HepG2 (cell line): ENCODE results near the gene TMEM229A.

Experiments used
- CTCF ChIP-seq: sonication (generic); formaldehyde crosslinking; IDR thresholded peaks from 2 replicates; pipeline ENCODE4 v1.5.0; 2020; ENCODE audit warnings: mild to moderate bottlenecking, missing genetic modification reagents, moderate library complexity
- DR1 ChIP-seq: sonication (generic); formaldehyde crosslinking; IDR thresholded peaks from 2 replicates; pipeline ENCODE4 v1.8.0; 2021; ENCODE audit warnings: mild to moderate bottlenecking, missing genetic modification reagents, inconsistent platforms
- ZNF816 ChIP-seq: sonication (generic); formaldehyde crosslinking; IDR thresholded peaks from 2 replicates; pipeline ENCODE4 v1.8.0; 2022; ENCODE audit warnings: missing genetic modification reagents, mild to moderate bottlenecking, borderline replicate concordance
- ZNF83 ChIP-seq: sonication (generic); formaldehyde crosslinking; IDR thresholded peaks from 2 replicates; pipeline ENCODE4 v1.4.0; 2020; ENCODE audit warnings: missing genetic modification reagents, mild to moderate bottlenecking, borderline replicate concordance
- TF ChIP-seq, protein P1 (sequence below): fragments of 450-650 bp; IDR thresholded peaks from 2 replicates; pipeline ENCODE4 v1.6.1; 2016

DNA sequence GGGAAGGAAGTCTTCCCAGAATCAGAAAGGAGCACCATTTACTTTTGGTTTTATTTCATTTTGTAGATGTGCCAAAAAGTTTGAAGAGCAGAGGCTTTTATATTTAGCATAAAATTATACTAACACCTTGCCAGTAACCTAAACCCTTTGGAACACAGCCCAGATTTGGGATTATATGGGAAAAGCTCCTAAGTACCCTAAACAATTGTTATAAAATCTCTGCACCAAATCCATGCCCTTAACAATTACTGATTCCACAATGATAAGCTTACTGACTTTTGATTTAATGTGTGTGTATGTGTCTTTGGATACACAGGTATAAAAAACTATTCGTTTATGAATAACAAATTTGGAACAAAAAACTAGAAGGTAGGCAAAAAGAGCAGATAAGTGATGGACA, 39.0 kb upstream of the TMEM229A start:
- TF ChIP-seq ZNF83 (no peak), DR1 (CRISPR knock-in tag) (no peak), ZNF816 (no peak), CTCF (no peak)
- TF ChIP-seq, protein P1, sequence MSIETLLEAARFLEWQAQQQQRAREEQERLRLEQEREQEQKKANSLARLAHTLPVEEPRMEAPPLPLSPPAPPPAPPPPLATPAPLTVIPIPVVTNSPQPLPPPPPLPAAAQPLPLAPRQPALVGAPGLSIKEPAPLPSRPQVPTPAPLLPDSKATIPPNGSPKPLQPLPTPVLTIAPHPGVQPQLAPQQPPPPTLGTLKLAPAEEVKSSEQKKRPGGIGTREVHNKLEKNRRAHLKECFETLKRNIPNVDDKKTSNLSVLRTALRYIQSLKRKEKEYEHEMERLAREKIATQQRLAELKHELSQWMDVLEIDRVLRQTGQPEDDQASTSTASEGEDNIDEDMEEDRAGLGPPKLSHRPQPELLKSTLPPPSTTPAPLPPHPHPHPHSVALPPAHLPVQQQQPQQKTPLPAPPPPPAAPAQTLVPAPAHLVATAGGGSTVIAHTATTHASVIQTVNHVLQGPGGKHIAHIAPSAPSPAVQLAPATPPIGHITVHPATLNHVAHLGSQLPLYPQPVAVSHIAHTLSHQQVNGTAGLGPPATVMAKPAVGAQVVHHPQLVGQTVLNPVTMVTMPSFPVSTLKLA: no peak
